SU-DHL-6 (cell line): Measurements from ENCODE around the gene SPHK2.

Source experiments
- H2AFZ ChIP-seq: fragments of 200-600 bp; sonication (generic); 2 replicates; pipeline ENCODE4 v1.6.1; 2014; ENCODE audit warnings: low read depth, mild to moderate bottlenecking, moderate library complexity, mixed read lengths, antibody characterized with exemption, low read length; ENCODE audit not compliant: severe bottlenecking
- H3F3A ChIP-seq: fragments of 200-600 bp; shearing (Covaris generic); 2 replicates; pipeline ENCODE4 v1.6.0; 2016; ENCODE audit warnings: antibody characterized with exemption, mild to moderate bottlenecking; ENCODE audit not compliant: insufficient read depth
- H3K27ac ChIP-seq: fragments of 200-600 bp; sonication (generic); 2 replicates; pipeline ENCODE4 v1.5.1; 2016; ENCODE audit warnings: low read depth, mild to moderate bottlenecking, low read length, moderate library complexity, mixed read lengths
- H3K27me3 ChIP-seq: fragments of 200-600 bp; sonication (generic), shearing (Covaris generic); 2 replicates; pipeline ENCODE4 v1.6.0; 2014; ENCODE audit warnings: mild to moderate bottlenecking, low read length
- H3K36me3 ChIP-seq: fragments of 200-600 bp; sonication (generic); 2 replicates; pipeline ENCODE4 v1.6.1; 2014; ENCODE audit warnings: mild to moderate bottlenecking, low read length, mixed read lengths
- H3K4me2 ChIP-seq: fragments of 300-600, 200-600 bp; shearing (Covaris generic), sonication (generic); 2 replicates; pipeline ENCODE4 v1.6.0; 2014; ENCODE audit warnings: low read length, low read depth, mild to moderate bottlenecking; ENCODE audit not compliant: poor library complexity, severe bottlenecking
- H3K4me3 ChIP-seq: fragments of 200-600 bp; sonication (generic); 2 replicates; pipeline ENCODE4 v1.5.1; 2014; ENCODE audit warnings: antibody characterized with exemption, low read length, mild to moderate bottlenecking, mixed read lengths; ENCODE audit not compliant: insufficient read depth, poor library complexity, severe bottlenecking
- H3K79me2 ChIP-seq: fragments of 200-600 bp; sonication (generic); 2 replicates; pipeline ENCODE4 v1.6.1; 2014; ENCODE audit warnings: mild to moderate bottlenecking, low read length, moderate library complexity; ENCODE audit not compliant: insufficient read depth
- H3K9ac ChIP-seq: fragments of 200-600 bp; sonication (generic); 2 replicates; pipeline ENCODE4 v1.7.0; 2014; ENCODE audit warnings: mild to moderate bottlenecking, low read length
- H3K9me2 ChIP-seq: fragments of 200-600 bp; sonication (generic); replicated peaks from 2 replicates; pipeline ENCODE4 v1.6.1; 2014; ENCODE audit warnings: low read length; ENCODE audit not compliant: insufficient read depth
- H3K9me3 ChIP-seq: fragments of 200-600 bp; sonication (generic); 2 replicates; pipeline ENCODE4 v1.6.1; 2014; ENCODE audit warnings: low read length, mixed read lengths; ENCODE audit not compliant: insufficient read depth
- H4K20me1 ChIP-seq: fragments of 200-600 bp; sonication (generic); 2 replicates; pipeline ENCODE4 v1.6.1; 2014; ENCODE audit warnings: low read depth, mild to moderate bottlenecking, antibody characterized with exemption, low read length, moderate library complexity, mixed read lengths
- CTCF ChIP-seq: fragments of 200-600 bp; sonication (generic); IDR thresholded peaks from one replicate; pipeline ENCODE4 v1.5.1; 2017; ENCODE audit warnings: antibody characterized with exemption, mild to moderate bottlenecking, low read length, moderate library complexity; ENCODE audit not compliant: insufficient read depth, poor library complexity, severe bottlenecking
- EZH2phosphoT487 ChIP-seq: fragments of 200-600 bp; sonication (generic), shearing (Covaris generic); conservative IDR thresholded peaks from 2 replicates; pipeline ENCODE4 v1.6.1; 2018; ENCODE audit warnings: mild to moderate bottlenecking, antibody characterized with exemption, low read length, moderate library complexity, mixed read lengths

The SPHK2 gene

GRCh38 chr19:48670699-48671445 lies 51.6 kb downstream of the SPHK2 start:
- no peaks in the 10 kb centered on the region for H3F3A ChIP-seq
- no peaks in the 10 kb centered on the region for H3K27me3 ChIP-seq
- H3K79me2 ChIP-seq, result no peaks in the 10 kb centered on the region
- H3K4me2 ChIP-seq, result no peak overlapping the region
- H3K9ac ChIP-seq, result no peak overlapping the region
- no peaks in the 10 kb centered on the region for H3K9me2 ChIP-seq
- H2AFZ ChIP-seq, result no peak overlapping the region
- H4K20me1 ChIP-seq, result no peaks in the 10 kb centered on the region
- TF ChIP-seq CTCF (no peak), EZH2phosphoT487 (no peak)
- H3K4me3 ChIP-seq, result no peak overlapping the region
- H3K36me3 ChIP-seq, result no peaks in the 10 kb centered on the region
- H3K27ac ChIP-seq, result no peak overlapping the region
- H3K9me3 ChIP-seq, result no peaks in the 10 kb centered on the region

DNA sequence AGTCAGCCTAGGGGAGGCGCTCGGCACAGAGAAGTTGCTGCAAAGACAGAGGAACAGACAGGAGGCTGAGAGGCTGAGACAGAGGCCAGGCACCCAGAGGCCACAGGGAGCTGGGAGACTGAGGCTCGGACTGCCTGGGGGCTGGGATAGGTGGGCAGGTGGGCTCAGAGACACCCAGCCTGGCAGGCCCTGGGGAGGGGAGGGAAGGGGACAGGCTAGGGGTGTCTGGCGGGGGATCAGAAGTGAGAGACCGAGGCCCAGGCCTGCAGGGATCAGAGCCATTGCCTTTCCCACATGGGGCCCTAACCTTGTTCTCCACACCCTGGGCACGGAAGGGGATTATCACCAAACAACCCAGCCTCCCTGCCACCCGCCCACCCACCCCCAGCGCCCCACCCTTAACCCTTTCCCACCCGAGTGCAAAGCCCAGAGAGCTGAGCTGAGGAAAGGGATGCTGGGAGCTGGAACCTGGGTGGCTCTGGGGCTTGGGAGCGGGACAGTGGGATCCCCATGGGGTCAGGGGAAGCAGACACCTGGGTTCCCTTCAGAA lies 52.2 kb downstream of the SPHK2 start:
- H3K4me3 ChIP-seq, result no peak overlapping the region
- H2AFZ ChIP-seq, result no peak overlapping the region
- H3K9me3 ChIP-seq, result no peaks in the 10 kb centered on the region
- H3K27me3 ChIP-seq, result no peaks in the 10 kb centered on the region
- H3K9me2 ChIP-seq, result no peaks in the 10 kb centered on the region
- no peaks in the 10 kb centered on the region for H3F3A ChIP-seq
- H4K20me1 ChIP-seq, result no peaks in the 10 kb centered on the region
- no peak overlapping the region for H3K4me2 ChIP-seq
- no peaks in the 10 kb centered on the region for H3K79me2 ChIP-seq
- no peak overlapping the region for H3K9ac ChIP-seq
- no peak overlapping the region for H3K27ac ChIP-seq
- TF ChIP-seq EZH2phosphoT487 (no peak), CTCF (no peak)
- H3K36me3 ChIP-seq, result no peaks in the 10 kb centered on the region

- H3F3A ChIP-seq, result no peaks in the 10 kb centered on the region
- H3K36me3 ChIP-seq, result no peaks in the 10 kb centered on the region
- no peaks in the 10 kb centered on the region for H4K20me1 ChIP-seq
- H3K27me3 ChIP-seq, result no peaks in the 10 kb centered on the region
- no peaks in the 10 kb centered on the region for H3K79me2 ChIP-seq
- no peaks in the 10 kb centered on the region for H3K9me2 ChIP-seq
- H3K4me3 ChIP-seq, result no peak within 1 kb of the TSS
- no peak within 1 kb of the TSS for H3K4me2 ChIP-seq
- H3K9ac ChIP-seq, result no peak within 1 kb of the TSS
- no peaks in the 10 kb centered on the region for H3K9me3 ChIP-seq
- TF ChIP-seq EZH2phosphoT487, result no peak
- TF ChIP-seq CTCF, result no peak
- no peak within 1 kb of the TSS for H2AFZ ChIP-seq
- H3K27ac ChIP-seq, result no peak within 1 kb of the TSS
Observed at GRCh38 chr19:48672994-48673393, 53.7 kb downstream of the SPHK2 start, which contains the start of gene NTN5. Gene NTN5 (minus strand): TSS chr19:48673017. CDS start chr19:48670986, 2,031 bp downstream.
